PC-9 (cell line): ENCODE measurements around the gene MAGEC1.

Source experiments
- CTCF ChIP-seq: fragments of 200-600 bp; sonication (generic); conservative IDR thresholded peaks from 2 replicates; pipeline ENCODE4 v1.6.1; 2017; ENCODE audit warnings: mixed run types, antibody characterized with exemption, mild to moderate bottlenecking, moderate library complexity
- EZH2 ChIP-seq: fragments of 200-600 bp; sonication (generic); IDR thresholded peaks from 2 replicates; pipeline ENCODE4 v1.8.0; 2017; ENCODE audit warnings: antibody characterized with exemption, low read depth

- no peak for TF ChIP-seq CTCF
- no peak for TF ChIP-seq EZH2
Observed at GRCh38 chrX:141903400-141904155, at the start of gene MAGEC1.
